Right hindlimb (tissue), 1 donor: Measurements from ENCODE around the gene TCL1A.
"Not testable (repeated sequence)": the region's sequence is repeated elsewhere in the genome, so short reads cannot be mapped to it uniquely, and the experiment has no call there.

Experiments used
- DNase-seq: peaks from one replicate; pipeline ENCODE4 v3.0.0-alpha.2; 2018

The TCL1A gene

GRCh38 chr14:95674613-95675012 lies 39.3 kb downstream of the TCL1A start:
- no peak for DNase-seq

GRCh38 chr14:95668235-95668772 lies 45.6 kb downstream of the TCL1A start:
- DNase-seq: no peak

DNA sequence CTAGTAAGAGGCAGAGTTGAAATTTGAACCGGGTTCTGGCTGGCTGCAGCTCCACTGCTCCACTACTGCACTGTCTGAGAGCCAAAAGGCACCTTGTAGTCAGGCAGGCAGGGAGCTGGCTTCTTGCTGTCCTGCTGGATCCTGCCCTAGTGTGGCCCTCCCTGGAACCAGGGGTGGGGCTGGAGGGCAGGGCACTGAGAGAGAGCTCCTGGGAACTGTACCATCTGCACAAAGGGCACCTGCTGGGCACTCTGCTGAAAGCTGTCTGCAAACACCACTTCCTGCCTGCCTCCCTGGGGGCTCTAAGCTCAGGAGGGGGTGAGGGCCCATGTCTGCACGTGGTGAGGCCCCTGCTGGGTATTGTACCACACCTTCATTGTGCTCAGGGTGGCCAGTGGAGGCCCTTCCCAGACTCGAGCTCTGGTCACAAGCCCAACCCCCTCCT lies 46.7 kb downstream of the TCL1A start:
- no peak for DNase-seq

DNA sequence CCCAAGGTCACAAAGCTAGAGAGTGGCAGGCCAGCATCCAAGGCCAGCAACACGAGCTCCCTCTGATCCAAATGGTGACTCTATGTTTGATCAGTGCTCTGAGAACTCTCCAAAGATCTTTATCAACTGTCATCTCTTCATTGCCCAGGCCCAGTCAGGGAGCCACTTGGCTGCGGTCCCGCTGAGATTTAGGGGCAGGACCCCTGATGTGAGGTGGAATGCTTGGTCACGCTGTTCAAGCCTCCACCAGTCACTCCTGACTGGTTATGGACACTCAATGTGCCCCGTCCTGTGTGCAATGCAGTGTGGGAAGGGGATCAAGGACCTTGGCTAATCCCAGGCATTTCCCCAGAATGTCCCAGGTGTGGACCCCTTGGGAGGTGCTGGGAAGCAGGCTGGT lies 47.5 kb downstream of the TCL1A start:
- DNase-seq: no peak

DNA sequence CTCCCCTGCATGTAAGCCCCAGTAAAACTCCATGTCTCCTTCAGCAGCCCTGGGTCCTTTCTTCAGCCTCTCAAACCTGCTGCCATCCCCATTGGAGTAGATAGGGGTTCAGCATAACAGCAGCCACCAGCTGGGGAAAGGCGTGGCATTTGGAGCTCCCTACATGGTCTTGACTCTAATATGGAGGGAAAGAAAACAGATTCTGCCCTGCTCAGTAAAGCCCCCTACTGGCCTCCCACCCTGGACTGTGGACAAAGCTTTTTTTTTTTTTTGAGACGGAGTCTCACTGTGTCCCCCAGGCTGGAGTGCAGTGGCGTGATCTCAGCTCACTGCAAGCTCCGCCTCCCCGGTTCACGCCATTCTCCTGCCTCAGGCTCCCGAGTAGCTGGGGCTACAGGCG lies 48.4 kb downstream of the TCL1A start:
- DNase-seq: not testable (repeated sequence)

GRCh38 chr14:95664546-95664945 lies 49.4 kb downstream of the TCL1A start:
- no peak for DNase-seq

GRCh38 chr14:95664066-95664465 lies 49.9 kb downstream of the TCL1A start:
- no peak for DNase-seq

DNA sequence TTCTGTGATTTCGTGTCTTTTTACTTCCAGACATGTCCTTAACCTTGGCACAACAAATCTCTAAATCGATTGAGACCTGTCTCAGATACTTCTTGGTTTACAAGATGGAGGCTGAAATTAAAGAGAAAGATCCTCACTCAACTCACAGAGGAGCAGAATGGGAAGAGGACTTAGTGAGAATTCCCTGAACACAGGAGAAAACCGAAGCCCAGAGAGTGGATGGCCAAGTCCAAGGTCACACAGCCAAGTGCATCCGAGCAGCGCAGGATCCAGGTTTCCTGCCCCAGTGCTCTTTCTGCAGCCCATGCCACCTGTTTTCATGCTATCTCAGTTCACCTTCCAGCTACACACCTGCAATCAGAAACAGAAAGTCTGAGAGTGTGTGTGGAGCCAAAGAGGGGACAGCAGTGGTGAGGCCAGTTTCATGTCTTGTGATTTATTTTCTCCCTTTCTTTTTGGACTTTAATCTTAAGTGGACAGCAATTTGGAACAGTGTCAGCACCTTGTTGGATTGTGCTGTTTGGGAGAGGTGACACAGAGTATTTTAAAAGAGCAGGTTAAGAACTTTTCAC lies 50.6 kb downstream of the TCL1A start:
- no peak for DNase-seq

DNA sequence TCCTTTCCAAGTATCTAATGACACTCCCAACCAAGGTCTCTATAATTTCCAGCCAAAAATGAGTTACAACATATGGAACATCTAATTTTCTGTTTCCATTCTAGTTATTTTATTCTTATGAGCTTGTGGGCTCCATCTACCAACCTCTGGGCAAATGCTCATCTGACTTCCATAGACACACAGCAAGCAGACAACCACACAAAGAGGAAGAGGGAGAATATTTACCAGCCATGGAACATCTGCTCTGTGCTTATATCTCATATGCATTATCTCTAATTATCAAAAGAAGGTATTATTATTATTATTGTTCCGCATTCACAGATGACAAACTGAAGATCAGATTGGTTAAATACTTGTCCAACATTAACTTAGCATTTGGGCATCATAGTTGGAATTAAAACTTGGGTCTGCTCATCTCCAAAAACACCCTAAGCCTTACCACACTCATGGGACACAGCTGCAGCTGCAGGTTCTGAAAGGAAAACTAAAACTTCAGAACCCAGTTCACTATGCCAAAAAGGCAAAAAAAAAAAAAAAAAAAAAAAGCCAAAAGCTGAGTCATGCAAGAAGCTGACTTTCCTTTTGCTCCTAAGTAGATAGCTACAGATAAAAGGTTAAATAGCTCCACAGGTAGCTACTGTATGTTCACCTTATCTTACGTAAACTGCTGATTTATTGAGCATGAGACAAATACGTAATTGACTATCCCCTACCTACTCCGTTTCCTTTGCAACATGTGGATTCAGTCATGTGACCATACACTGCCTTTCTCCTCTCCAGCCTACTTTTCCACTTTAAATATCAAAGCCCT lies 51.3 kb downstream of the TCL1A start:
- DNase-seq: no peak

DNA sequence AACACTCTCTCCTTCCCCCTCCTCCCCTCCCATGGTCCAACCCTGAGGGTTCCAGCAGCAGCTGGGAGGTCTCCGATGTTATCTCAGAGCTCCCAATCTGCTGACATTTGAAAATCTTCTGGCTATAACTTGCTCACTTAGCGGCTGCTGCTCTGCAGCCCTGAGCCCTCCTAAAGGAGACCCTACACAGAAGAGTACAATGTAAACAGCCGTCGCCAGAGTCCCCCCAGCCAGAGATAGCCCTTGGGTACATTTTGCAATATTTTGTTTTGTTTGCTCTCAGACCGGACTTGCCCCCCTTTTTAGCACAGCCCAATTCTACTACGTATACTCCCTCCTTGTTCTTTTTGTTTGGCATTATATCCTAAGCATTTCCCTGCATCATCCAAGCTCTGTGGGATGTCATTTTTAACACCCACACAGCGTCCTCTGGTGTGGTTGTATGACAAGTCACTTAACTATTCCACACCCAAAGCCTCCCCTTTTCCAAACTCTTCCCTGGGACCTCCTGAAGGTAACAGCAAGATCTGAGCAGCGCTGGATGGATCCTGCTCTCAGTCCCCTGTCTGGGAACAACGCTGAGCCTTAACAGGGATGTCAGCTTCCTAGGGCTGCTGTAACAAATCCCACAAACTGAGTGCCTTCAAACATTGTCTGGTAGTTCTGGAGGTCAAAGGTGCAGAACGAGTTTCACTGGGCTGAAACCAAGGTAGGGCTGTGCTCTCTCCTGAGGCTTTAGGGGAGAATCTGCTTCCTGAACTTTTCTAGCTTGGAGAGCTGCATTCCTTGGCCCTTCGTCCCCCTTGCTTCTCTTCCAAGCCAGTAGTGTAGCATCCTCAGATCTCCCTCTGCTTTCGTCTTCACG lies 53.0 kb downstream of the TCL1A start:
- DNase-seq: no peak

GRCh38 chr14:95659990-95660385 lies 53.9 kb downstream of the TCL1A start:
- no peak for DNase-seq
